Tibial nerve (tissue), 4 donors: ENCODE measurements around the gene POLA2. TPM values are rescaled to one million over a fixed set of nuclear protein-coding genes. Genes with fewer than 3 reads are reported as not detected.

Source experiments
- DNase-seq, 2 donors: peaks; one replicate each; pipeline ENCODE4 v3.0.0-alpha.2; 2019; ENCODE audit warnings: low spot score in 2 of 2
- H3K27ac ChIP-seq, 4 donors: fragments of 200-600 bp; sonication (generic) in 3 of 4; one replicate each; pipeline ENCODE4 v1.5.1; 2017 to 2019; ENCODE audit warnings: mild to moderate bottlenecking in 1 of 4
- H3K27me3 ChIP-seq, 2 donors: fragments of 200-600 bp; sonication (generic) in 1 of 2; one replicate each; pipeline versions ENCODE4 v1.5.1 to v1.6.0; 2017 to 2019
- H3K36me3 ChIP-seq, 3 donors: fragments of 200-600 bp; sonication (generic); one replicate each; pipeline ENCODE4 v1.5.1; 2018 to 2019
- H3K4me1 ChIP-seq, 4 donors: fragments of 200-600 bp; sonication (generic) in 3 of 4; one replicate each; pipeline ENCODE4 v1.5.1; 2017 to 2019
- H3K4me3 ChIP-seq, 4 donors: fragments of 200-600 bp; sonication (generic) in 3 of 4; one replicate each; pipeline ENCODE4 v1.5.1; 2017 to 2019; ENCODE audit warnings: mild to moderate bottlenecking in 1 of 4, moderate library complexity in 1 of 4
- H3K9me3 ChIP-seq, 4 donors: fragments of 200-600 bp; sonication (generic) in 3 of 4; one replicate each; pipeline ENCODE4 v1.5.1; 2017 to 2019
- CTCF ChIP-seq, 5 experiments: fragments of 200-600 bp in 3 of 5; fragments of 450-650 bp in 2 of 5; sonication (generic) in 3 of 5; IDR thresholded peaks; one replicate each; pipeline ENCODE4 v1.5.1; 2016 to 2019; ENCODE audit warnings: antibody characterized with exemption in 5 of 5, mild to moderate bottlenecking in 3 of 5, moderate library complexity in 2 of 5
- EP300 ChIP-seq, 2 donors: sonication (generic); formaldehyde crosslinking; IDR thresholded peaks; one replicate each; pipeline ENCODE4 v1.6.1; 2017; ENCODE audit warnings: antibody characterized with exemption in 2 of 2, mild to moderate bottlenecking in 1 of 2
- POLR2A ChIP-seq, 2 donors: fragments of 450-650 bp; IDR thresholded peaks; one replicate each; pipeline ENCODE4 v1.6.1; 2017; ENCODE audit warnings: antibody characterized with exemption in 2 of 2, mild to moderate bottlenecking in 2 of 2, moderate library complexity in 2 of 2
- WGBS, 2 donors: methylation state at CpG; one replicate each; pipeline ENCODE4 v1.1.5; 2018; 5-methylcytosine and 5-hydroxymethylcytosine counted together
- total RNA-seq, 4 donors: library from RNA; depleted of rRNA; stranded (reverse); fragments of >200 nt; gene quantifications; one replicate each; pipeline ENCODE4 v1.1.0, GENCODE V29; 2016

Gene POLA2
- total RNA-seq, 4 donors from 2014 or later, result 3.5 to 13.5 (median 10.0) TPM

GRCh38 chr11:65316227-65317024 lies 54.7 kb downstream of the POLA2 start:
- H3K4me1 ChIP-seq, result peaks cover 0 to 64% (median 11%) of the 10 kb centered on the region in 4 donors
- peak; percentile 37 to 53 for DNase-seq
- H3K4me3 ChIP-seq, result peak overlapping the region; percentile 73 to 98 (median 76)
- H3K9me3 ChIP-seq, result no peaks in the 10 kb centered on the region
- peak overlapping the region; percentile 81 to 93 (median 88) for H3K27ac ChIP-seq
- WGBS, 2 donors, result 29 to 34% methylated on average over 16 to 20 of the region's 20 CpGs
- no peaks in the 10 kb centered on the region for H3K27me3 ChIP-seq
- peaks cover 0 to 20% (median 0%) of the 10 kb centered on the region in 3 donors for H3K36me3 ChIP-seq
- TF ChIP-seq POLR2A (IDR thresholded peaks at IDR 0.05) (no peak), CTCF (IDR thresholded peaks at IDR 0.05) (no peak), EP300 (IDR thresholded peaks at IDR 0.05) (peak in 1 of 2 donors; percentile 57)

- peak; percentile 54 to 56 for DNase-seq
- H3K27ac ChIP-seq, result peak overlapping the region; percentile 81 to 93 (median 88)
- H3K4me3 ChIP-seq, result peak overlapping the region; percentile 73 to 98 (median 76)
- 14 to 28% methylated on average over 6 to 8 of the region's 13 CpGs for WGBS, 2 donors
- TF ChIP-seq CTCF (IDR thresholded peaks at IDR 0.05), result no peak
- TF ChIP-seq POLR2A (IDR thresholded peaks at IDR 0.05), result no peak
- no peak for TF ChIP-seq EP300 (IDR thresholded peaks at IDR 0.05)
- no peaks in the 10 kb centered on the region for H3K27me3 ChIP-seq
- H3K36me3 ChIP-seq, result peaks cover 0 to 28% (median 0%) of the 10 kb centered on the region in 3 donors
- peaks cover 0 to 67% (median 13%) of the 10 kb centered on the region in 4 donors for H3K4me1 ChIP-seq
- H3K9me3 ChIP-seq, result no peaks in the 10 kb centered on the region
These were observed 55.4 kb downstream of the POLA2 start for GRCh38 chr11:65317025-65317786.

- Histone ChIP-seq H3K27ac (no peak overlapping the region), H3K36me3 (peaks cover 0 to 34% (median 0%) of the 10 kb centered on the region in 3 donors), H3K4me1 (peaks cover 0 to 55% (median 13%) of the 10 kb centered on the region in 4 donors), H3K9me3 (no peaks in the 10 kb centered on the region), H3K27me3 (no peaks in the 10 kb centered on the region), H3K4me3 (no peak overlapping the region)
- TF ChIP-seq POLR2A (IDR thresholded peaks at IDR 0.05) (no peak), CTCF (IDR thresholded peaks at IDR 0.05) (no peak), EP300 (IDR thresholded peaks at IDR 0.05) (no peak)
- 78 to 80% methylated on average over 22 of the region's 22 CpGs for WGBS, 2 donors
- DNase-seq, result no peak
These were observed 58.8 kb downstream of the POLA2 start for GRCh38 chr11:65320386-65321075.

- Histone ChIP-seq H3K36me3 (peaks cover 0 to 34% (median 0%) of the 10 kb centered on the region in 3 donors), H3K4me3 (no peak overlapping the region), H3K27ac (peak overlapping the region in 1 of 4 donors; percentile 6), H3K9me3 (no peaks in the 10 kb centered on the region), H3K27me3 (no peaks in the 10 kb centered on the region), H3K4me1 (peaks cover 0 to 50% (median 10%) of the 10 kb centered on the region in 4 donors)
- 84 to 92% methylated on average over 11 to 15 of the region's 15 CpGs for WGBS, 2 donors
- DNase-seq, result no peak
- TF ChIP-seq POLR2A (IDR thresholded peaks at IDR 0.05) (no peak), CTCF (IDR thresholded peaks at IDR 0.05) (no peak), EP300 (IDR thresholded peaks at IDR 0.05) (no peak)
These were observed 59.3 kb downstream of the POLA2 start for GRCh38 chr11:65321076-65321475.
